GM21737 (cell line): ENCODE results near the gene C5.

Experiments used
- ATAC-seq: cut with Tn5 transposase; IDR thresholded peaks from one replicate; pipeline ENCODE4 v1.9.1; 2021; ENCODE audit warnings: mild to moderate bottlenecking, moderate library complexity; ENCODE audit not compliant: unreplicated experiment

The C5 gene

DNA sequence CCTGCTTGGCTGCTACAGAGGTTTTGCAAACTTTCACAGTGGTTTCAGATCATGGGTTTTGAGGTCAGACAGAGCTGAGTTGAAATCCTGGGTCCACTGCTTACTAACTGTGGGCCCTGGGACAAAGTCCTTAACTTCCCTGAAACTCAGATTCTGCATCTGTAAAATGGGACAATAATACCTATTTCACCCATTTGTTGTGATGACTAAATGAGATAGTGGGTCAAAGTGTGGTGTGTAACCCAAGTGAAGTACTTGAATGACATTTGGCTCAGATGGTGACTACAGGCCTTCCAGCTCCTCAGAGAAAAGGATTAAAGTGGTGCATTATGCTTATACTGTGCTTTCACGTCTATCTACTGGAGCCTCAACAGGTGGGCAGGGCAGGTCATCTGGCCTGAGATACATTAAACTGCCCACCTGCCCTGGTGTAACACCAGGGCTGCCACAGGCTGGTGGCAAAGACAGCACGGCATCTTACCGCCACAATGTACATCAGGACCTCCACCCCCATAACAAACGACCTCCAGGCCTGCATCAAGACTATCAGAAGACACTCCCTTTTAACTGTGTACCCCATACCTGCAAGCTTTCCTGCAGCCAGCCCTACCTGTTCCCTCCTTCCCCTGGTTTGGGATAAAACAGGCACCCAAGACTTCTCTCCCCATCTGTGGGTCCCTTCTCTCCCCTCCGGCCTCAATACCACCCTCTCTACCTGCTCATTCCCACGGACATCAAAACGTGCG is 122.6 kb downstream of the C5 start:
- no peak for ATAC-seq

DNA sequence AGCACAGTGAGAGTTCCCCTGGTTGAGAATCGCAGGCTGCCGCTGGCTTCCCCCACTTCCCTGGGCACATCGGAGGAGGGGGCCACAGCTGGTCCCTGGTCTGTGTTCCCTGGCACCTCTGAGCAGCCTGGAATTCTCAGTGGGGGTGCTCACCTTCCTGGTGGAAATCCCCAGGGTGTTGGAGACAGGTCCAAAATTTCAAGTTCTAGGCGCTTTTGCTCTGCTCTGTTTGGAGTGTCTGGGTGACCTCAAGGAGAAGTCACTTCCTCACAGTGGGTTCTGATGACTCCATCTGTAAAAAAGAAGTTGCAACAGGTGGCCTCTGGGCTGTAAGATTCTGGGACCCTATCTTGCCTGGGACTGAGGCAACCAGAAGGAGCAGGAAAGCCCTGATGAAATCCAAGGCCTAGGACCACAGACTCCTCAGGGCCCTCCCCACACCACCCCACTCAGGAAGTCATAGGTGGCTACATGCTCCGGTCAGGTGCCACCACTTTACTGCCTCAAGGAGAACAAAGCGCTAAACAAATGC is 123.6 kb downstream of the C5 start, which contains the start of gene TRAF1:
TSS of gene TRAF1 (minus strand) at position 400 of the 532 bp plus-strand sequence. CDS start 721 bp downstream, outside the sequence.
- ATAC-seq, result peak; percentile 15

DNA sequence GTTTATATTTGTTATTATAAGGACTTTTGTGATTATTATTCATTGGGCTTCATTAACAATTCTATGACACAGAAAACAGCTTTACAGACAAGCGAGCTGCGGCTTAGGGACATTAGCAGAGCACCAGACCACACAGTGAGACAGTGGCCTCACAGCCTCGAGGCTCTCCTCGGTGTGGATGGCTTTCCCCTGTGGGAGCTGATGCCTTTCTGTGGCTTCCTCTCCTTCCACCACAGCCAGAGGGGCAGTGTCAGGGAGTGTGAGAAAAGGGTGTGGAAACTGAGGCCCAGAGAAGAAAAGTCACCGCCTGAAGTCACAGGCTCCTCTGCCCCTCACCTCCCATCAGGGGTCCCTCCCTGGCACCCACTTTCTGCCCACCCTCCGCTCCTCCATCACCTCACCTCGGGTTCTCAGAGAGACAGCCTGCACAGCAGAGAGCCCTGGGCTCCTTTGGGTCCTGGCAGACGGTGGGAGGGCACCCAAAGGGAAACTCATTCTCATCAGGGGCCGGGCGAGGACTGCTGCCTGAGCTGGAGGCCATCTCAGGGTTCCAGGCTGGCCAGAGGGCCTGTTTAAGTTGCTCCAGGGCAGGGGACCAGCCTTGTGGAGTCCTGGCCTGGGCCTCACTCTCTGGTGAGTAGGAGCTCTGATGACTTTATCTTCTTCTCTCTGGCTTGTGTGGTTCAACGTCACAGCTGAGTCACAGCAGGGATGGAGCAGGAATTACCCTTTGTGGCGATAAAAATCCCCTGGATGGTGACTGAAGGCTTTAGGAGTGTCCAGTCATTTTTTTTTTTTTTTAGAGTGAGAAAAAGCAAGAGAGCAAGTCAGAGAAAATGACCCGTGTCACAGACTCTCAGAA is 124.3 kb downstream of the C5 start:
- ATAC-seq, result peak; percentile 30

DNA sequence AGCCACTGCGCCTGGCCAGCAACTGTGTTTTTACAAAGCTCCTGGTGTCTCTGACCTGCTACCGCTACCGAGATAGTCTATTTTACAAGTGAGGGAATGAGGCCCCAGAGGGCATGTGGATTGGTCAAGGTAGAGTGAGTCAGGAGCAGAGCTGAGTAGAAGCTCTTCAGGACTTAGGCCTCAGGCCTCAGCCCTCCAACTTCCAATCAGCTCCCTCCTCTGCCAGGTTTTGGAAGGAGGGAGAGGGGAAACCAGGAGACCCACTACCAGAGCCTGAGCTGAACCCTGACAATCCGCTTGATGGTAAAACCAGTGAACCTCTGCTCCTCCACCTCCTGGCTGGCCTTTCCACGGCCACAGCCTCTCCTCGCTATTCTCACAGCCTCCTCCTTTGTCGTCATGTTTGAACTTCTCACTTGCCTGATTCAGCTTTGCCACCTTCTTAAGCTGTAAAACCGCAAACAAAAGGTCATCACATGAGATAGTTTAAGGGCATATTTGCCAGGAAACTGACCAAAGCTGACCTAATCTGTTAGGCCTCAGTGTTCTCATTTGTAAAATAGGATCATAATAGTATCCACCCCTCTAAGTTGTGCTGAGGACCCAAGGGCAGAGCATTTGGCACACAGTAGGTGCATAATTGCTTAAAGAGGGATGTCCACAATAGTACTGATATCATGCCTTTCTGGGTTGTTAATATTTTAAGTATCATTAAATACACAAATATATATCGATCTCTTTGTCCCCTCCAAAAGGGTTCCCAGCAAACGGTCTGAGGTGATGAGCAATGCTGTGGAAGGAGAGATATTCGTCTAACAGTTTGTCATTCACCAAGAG is 125.2 kb downstream of the C5 start:
- no peak for ATAC-seq

DNA sequence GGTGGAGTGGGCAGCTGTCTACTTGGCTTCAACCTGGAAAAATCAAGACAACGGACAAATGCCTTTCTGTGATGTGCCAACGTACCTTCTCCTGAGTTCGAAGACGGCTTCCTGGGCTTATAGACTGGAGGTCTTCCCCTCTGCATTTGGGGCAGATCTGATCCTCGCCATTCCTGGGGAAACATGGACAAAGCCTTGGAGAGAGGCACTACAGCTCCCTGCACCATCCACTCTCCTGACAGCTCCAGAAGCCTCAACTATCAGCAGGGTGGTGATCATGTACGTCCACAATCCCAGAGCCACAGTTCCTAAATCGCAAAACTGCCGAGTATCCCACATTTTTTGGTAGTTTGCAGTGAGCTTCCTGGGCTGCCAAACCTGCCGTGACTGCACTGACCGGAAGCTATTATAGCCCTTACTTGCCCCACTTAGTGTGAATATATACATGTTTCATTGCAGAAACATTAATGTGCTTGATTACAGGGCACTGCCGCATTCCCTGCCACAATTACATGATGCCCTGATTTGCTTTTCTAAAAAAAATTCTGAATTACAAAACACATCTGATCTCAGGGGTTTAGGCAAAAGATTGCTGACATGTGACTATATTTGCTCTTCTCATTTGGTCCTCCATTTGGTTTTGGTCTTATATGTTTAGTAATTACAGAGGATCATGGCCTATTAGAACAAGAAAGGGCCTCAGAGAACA is 126.3 kb downstream of the C5 start:
- ATAC-seq, result no peak

DNA sequence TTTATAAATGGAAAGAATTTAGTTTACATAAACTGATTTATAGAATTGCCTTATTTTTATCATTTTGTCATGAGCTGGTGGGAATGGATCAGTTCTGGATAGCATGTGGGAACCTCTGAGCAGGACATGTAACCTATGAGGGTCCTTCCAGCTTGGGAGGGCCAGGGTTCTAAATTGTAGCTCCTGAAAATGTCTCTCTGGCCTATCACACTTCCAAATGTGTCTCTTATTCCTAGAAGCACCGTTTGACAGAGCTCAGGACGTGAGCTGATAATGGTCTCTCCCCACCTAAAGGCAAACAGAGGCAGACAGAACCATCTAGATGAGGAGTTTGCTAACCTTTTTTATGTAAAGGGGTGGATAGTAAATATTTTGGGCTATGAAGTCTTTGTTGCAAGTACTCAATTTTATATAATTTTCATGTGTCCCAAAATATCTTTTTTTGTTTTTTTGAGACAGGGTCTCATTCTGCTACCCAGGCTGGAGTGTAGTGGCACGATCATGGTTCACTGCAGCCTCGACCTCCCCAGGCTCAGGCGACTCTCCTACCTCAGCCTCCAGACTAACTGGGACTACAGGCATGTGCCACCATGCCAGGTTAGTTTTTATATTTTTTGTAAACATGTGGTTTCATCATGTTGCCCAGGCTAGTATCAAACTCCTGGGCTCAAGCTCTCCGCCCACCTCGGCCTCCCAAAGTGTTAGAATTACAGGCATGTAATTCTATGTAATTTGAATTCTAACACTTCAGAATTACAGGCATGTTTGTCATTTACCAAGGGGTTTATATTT is 127.5 kb downstream of the C5 start:
- ATAC-seq, result no peak

DNA sequence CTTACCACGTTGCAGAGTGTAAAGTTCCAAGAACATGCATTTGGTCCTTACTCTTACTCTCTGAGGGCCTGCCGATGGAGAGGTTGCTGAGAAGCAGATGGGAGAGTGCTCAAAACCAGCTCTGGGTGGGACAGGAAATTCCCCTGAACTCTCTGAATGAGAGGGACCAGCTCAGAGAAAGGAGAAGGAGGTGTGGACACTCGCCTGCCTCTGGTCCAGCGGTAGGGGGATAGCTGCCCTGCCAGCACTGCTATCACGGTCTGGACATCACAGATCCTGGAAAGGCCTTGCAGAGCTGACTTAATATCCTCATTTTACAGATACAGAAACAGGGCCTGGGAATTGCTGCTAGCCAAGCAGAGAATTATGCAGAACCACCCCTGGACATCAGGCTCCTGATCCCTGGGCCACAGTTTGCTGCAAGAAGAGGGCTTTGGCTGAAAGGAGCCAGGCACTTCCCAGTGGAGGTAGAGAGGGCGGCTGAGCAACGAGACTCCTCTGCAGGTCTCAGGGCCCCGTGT is 128.4 kb downstream of the C5 start:
- ATAC-seq, result no peak

DNA sequence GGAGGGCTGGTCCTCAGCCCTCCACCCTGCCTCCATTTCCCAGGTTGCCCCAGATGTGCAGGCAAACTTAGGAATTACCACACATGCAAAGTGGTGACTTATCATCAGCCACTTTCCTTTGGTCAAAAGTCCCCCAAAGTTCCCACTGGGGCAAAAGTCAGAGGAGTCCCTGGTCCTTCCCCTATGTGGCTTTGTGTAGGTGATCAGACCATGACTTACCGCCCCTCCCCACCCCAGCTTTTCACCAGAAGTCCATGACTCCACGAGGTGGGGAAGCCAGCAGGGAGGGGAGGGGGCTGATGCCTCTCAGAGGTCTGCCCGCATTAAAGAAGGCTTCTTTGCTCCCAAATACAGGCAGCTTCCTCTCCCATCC is 129.3 kb downstream of the C5 start:
- no peak for ATAC-seq

DNA sequence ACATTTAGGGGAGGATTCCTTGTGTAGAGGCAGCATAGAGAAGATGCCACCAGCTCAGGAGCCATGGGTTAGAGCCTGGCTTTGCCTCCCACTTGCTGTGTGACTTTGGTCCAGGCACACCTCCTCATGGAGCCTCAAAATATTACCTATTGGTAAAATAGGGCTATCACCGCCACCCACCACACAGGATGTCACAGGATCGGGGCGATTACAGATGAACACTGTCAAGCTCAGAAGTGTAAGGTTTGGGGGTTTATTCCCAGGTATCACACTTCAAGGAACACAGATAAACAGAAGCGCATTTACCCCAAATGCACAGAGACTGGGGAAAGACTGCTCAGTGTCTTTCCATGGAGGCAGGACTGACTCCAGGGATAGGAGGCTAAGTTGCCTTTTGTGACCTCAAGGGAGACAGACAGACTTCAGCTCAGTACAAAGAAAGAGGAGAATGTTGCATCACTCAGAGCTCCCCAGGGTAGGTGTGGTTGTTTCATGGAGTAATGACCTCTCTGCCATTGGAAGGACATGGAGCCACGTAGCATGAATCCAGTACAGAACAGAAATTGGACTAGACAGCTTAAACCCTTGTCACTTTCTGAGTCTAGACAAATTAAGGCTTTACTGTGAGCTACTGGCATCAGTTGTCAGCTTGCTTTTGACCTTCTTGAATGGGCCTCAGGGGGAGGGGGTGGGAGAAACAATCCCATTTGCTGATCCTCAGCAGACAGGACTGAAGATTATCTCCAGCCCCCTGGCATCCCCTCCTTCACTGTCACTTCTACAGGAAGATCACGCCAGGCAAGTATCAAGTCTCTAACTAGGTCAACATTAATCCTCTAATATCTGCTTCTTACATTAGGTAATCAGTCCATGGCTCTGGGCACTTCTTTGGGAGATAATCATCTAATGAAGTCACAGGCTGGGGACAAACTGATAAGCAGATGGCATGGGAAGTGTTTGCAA is 130.0 kb downstream of the C5 start:
- ATAC-seq, result no peak

DNA sequence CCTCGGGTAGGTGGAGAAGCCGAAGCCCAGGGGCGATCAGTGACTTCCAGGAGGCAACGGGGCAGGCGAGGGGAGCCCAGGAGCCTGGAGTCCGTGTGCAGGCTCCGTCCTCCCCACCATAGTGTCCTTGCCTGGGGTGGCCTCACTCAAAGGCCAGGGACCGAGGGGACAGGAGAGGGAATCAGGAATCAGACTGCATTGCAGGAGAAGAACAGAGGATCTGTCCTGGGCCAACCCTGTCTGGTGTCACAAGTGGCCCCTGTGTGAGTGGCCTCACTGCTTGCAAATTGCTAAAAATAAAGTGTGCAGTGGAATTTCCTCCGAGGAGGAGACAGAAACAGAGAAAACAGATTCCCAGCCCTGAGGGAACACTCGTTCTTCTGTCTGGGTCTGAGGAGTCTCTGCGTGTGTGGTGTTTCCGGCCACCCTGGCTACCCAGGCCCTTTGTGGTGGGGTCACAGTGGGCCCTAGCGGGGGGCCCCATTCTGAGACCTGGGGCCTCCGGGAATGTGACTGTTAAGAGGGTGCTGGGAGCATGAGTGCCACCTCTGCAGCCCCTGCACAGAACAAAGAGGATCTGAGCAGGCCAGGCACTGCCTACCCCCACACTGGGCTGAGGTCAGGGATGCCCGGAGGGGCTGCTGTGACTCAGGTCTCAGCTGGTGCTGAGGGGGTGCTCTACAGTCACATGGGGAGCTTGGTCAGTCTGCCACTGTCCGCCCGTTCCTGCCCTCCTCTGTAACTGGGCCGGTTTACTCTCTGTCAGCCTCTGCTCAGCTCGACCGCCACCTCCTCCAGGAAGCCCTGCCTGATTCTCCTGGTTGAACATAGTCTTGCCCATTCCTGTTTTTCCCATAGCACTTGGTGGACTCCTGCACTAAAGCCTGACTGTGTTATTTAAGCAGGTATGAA is 130.9 kb downstream of the C5 start:
- no peak for ATAC-seq

DNA sequence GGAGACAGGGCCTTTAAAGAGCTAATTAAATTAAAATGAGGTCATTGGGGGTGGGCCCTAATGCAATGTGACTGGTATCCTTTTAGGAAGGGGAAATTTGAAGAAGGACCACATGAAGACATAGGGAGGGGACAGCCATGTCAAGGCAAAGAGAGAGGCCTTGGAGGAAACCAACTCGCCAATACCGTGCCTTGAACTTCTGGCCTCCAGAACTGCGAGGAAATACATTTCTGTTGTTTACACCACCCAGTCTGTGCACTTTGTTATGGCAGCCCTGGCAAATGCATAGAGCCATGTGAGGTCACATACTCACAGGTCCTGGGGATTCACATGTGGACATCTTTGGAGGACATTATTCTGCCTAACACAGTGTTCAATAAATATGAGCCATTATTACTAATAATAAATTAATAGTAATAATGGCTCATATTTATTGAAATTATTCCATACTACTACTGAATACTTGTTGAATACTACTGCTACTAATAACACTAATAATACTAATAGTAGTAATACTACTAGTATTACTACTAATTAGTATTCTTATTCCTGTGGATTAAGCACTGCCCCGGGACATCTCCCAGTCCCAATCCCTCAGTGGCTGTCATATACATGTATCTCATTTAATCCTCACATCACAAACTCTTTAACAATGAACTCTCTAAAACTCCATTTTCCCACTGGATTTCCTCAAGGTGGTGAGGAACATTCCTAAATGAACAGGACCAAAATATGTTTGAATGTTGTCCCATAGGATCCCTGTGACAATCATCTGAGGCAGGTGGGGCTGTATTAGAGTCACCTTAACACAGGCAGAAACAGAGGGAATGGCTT is 131.9 kb downstream of the C5 start:
- no peak for ATAC-seq

DNA sequence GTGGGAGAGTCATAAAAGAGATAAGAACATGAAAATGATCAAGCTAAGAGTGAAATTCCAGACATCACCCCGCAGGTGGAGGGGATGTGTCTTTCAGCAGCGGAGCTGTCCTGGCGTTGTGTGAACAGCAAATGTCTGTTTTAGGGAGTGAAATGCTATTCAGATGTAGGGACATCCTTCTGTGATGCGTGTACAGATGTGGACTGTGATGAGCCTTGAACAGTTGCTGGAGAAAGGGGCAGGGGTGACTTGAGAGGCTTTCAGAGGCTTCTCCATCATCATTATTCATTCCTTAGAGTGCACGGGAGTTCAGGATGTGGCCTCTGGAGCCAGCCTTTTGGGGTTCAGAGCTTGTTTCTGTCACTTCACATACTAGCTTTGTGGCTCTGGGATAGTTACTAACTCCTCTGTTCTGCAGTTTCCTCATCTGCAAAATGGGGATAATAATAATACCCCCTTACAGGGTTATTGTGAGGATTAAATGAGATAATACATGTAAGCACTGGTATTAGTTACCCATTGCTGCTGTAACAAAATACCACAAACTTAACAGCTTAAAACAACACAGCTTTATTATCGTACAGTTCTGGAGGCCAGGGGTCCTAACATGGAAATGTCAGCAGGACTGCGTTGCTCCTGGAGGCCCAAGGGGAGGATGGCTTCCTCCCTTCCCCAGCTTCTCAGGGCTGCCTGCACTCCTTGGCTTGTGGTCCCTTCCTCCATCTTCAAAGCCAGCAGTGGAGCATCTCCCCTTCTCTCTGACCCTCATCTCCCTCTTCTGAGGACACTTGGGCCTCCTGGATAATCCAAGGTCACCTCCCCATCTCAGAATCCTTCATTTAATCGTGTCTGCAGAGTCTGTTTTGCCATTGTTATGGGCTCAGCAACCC is 132.8 kb downstream of the C5 start:
- no peak for ATAC-seq

DNA sequence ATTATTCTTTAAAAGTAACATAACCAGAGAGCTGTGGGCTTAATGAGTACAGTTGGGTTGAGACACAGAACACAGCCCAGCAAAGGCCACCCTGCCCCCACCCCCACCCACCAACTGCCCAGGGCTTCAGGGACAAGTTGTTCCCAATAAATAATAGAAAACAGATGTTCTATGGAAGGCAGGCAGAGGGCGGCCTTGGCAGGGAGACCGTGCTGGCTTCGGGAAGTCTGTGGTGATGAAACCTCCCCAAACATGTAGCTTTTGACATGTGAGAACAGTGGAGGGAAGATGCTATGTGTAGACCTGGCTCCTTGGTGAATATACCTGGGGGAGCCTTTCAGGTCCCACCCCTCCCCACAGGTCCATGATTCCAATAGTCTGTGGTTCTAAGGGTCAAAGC is 133.5 kb downstream of the C5 start:
- no peak for ATAC-seq

DNA sequence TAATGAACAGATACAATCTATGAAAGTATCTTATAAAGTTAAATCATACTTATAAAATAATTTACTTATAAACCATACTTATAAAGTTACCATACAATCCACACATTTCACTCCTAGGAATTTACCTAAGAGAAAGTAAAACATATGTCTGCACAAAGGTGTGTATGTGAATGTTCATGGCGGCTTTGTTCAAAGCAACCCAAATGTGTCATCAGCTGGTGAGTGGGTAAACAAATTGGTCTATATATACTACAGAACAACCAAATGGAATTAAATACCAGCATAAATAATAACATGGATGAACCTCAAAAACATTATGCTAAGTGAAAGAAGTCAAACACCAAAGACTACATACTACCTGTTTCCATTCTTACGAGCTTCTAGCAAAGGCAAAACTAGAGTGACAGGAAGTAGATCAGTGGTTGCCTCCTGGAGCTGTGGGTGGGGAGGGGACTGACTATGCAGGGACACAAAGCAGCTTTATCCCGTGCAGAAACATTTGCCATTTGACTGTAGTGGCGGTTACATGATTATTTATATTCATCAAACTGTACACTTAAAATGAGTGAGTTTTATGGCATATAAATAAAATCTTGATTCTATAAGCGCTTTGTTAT is 134.1 kb downstream of the C5 start:
- no peak for ATAC-seq

DNA sequence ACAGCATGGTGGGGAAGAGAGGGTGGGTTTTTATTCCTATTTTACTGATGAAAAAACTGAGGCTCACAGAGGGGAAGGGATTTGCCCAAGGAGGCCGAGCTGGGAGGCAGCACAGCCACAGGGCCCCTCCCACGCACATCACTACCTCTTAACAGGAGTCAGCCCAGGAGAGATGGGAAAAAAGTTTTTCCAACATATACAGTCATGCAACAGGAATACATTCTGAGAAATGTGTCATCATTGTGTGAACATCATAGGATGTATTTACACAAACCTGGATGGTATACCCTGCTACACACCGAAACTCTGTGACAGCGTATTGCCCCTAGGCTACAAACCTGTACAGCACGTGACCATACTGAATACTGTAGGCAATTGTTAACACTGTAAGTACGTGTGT is 135.1 kb downstream of the C5 start:
- ATAC-seq, result no peak
